Loucy (cell line): Measurements from ENCODE around the gene ZC3HAV1.

Experiments
- H2AFZ ChIP-seq: fragments of 200-600 bp; sonication (generic); 2 replicates; pipeline ENCODE4 v1.6.0; 2016; ENCODE audit warnings: antibody characterized with exemption, mild to moderate bottlenecking, low read length, moderate library complexity
- H3F3A ChIP-seq: fragments of 200-600 bp; 2 replicates; pipeline ENCODE4 v1.6.0; 2016; ENCODE audit warnings: antibody characterized with exemption, low read depth, mild to moderate bottlenecking
- H3K27me3 ChIP-seq: fragments of 200-600 bp; sonication (generic); 2 replicates; pipeline ENCODE4 v1.6.1; 2014; ENCODE audit warnings: low read length, mild to moderate bottlenecking; ENCODE audit not compliant: insufficient read depth, poor library complexity, severe bottlenecking
- H3K36me3 ChIP-seq: fragments of 200-600 bp; sonication (generic); 2 replicates; pipeline ENCODE4 v1.6.1; 2016; ENCODE audit warnings: low read length; ENCODE audit not compliant: insufficient read depth
- H3K4me1 ChIP-seq: fragments of 200-600 bp; sonication (generic); 2 replicates; pipeline ENCODE4 v1.5.1; 2014; ENCODE audit warnings: low read length, mild to moderate bottlenecking; ENCODE audit not compliant: insufficient read depth, poor library complexity, severe bottlenecking
- H3K4me2 ChIP-seq: fragments of 200-600 bp; sonication (generic); 2 replicates; pipeline ENCODE4 v1.6.0; 2014; ENCODE audit warnings: antibody characterized with exemption, low read length, low read depth, mild to moderate bottlenecking; ENCODE audit not compliant: poor library complexity, severe bottlenecking
- H3K4me3 ChIP-seq: fragments of 200-600 bp; sonication (generic); 2 replicates; pipeline ENCODE4 v1.5.1; 2014; ENCODE audit warnings: low read length, mild to moderate bottlenecking, mixed read lengths; ENCODE audit not compliant: poor library complexity, severe bottlenecking
- H3K79me2 ChIP-seq: fragments of 200-600 bp; sonication (generic); 2 replicates; pipeline ENCODE4 v1.6.1; 2014; ENCODE audit warnings: low read length; ENCODE audit not compliant: insufficient read depth
- H3K9ac ChIP-seq: fragments of 200-600 bp; sonication (generic); 2 replicates; pipeline ENCODE4 v1.6.0; 2014; ENCODE audit warnings: mild to moderate bottlenecking, low read depth, low read length, moderate library complexity; ENCODE audit not compliant: poor library complexity, severe bottlenecking
- H3K9me2 ChIP-seq: fragments of 200-600 bp; sonication (generic); replicated peaks from 2 replicates; pipeline ENCODE4 v1.6.1; 2016; ENCODE audit warnings: low read depth, low read length, mixed read lengths
- H3K9me3 ChIP-seq: fragments of 200-600 bp; sonication (generic); 2 replicates; pipeline ENCODE4 v1.6.1; 2014; ENCODE audit warnings: mild to moderate bottlenecking, antibody characterized with exemption, low read length, low read depth; ENCODE audit not compliant: insufficient read depth
- H4K20me1 ChIP-seq: fragments of 200-600 bp; sonication (generic); 2 replicates; pipeline ENCODE4 v1.6.0; 2014; ENCODE audit warnings: antibody characterized with exemption, low read length, mild to moderate bottlenecking; ENCODE audit not compliant: insufficient read depth, poor library complexity, severe bottlenecking
- CTCF ChIP-seq: fragments of 200-600 bp; sonication (generic); conservative IDR thresholded peaks from 2 replicates; pipeline ENCODE4 v1.5.1; 2014; ENCODE audit warnings: mild to moderate bottlenecking, antibody characterized with exemption, low read length
- EZH2phosphoT487 ChIP-seq: fragments of 200-600 bp; IDR thresholded peaks from 2 replicates; pipeline ENCODE4 v1.6.1; 2018; ENCODE audit warnings: antibody characterized with exemption, mild to moderate bottlenecking, moderate library complexity, borderline replicate concordance

ZC3HAV1 gene

DNA sequence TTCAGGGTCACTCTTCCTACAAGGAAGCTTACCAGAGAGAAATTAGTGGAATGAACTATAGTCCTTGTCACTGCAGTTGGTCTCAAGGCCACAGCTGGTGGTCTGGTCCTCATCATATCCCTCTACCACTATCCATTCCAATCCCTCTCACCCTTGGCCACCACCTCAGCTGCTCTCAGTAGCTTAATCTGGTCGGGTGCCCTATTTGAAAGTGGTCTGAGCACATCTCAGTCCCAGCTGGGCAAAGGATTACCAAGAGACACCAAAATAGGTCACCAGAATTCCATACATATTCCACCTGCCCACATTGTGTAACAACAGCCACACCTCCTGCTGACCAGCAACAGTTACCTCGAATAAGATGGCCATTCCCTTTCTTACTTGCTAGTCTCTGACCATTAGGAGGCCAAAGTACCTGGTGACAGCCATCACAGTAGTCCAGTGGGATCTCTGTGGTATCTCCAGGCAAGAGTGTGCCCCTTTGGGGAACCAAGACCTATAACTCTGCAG lies 3.3 kb upstream of the ZC3HAV1 start:
- no peak for TF ChIP-seq EZH2phosphoT487
- TF ChIP-seq CTCF = no peak
- H3K4me1 ChIP-seq = peaks cover 14% of the 10 kb centered on the region
- H3K36me3 ChIP-seq = no peaks in the 10 kb centered on the region
- H3K9ac ChIP-seq = no peak overlapping the region
- H3K9me3 ChIP-seq = no peaks in the 10 kb centered on the region
- H4K20me1 ChIP-seq = peaks cover 16% of the 10 kb centered on the region
- peaks cover 11% of the 10 kb centered on the region for H3K27me3 ChIP-seq
- no peak overlapping the region for H3K4me2 ChIP-seq
- H2AFZ ChIP-seq = no peak overlapping the region; the same call in 1 of the 2 replicates
- H3K4me3 ChIP-seq = no peak overlapping the region
- no peaks in the 10 kb centered on the region for H3F3A ChIP-seq
- no peaks in the 10 kb centered on the region for H3K9me2 ChIP-seq
- peaks cover 24% of the 10 kb centered on the region for H3K79me2 ChIP-seq

GRCh38 chr7:139112316-139112715 lies 2.8 kb upstream of the ZC3HAV1 start:
- Histone ChIP-seq H3K79me2 (peaks cover 29% of the 10 kb centered on the region), H3K4me2 (peak overlapping the region; percentile 63), H3F3A (no peaks in the 10 kb centered on the region), H3K27me3 (peaks cover 11% of the 10 kb centered on the region), H3K9me3 (no peaks in the 10 kb centered on the region), H4K20me1 (peaks cover 21% of the 10 kb centered on the region), H3K36me3 (no peaks in the 10 kb centered on the region), H3K9me2 (no peaks in the 10 kb centered on the region), H3K4me3 (peak overlapping the region; percentile 44), H3K4me1 (peaks cover 14% of the 10 kb centered on the region), H2AFZ (peak overlapping the region; percentile 53), H3K9ac (peak overlapping the region; percentile 42)
- TF ChIP-seq EZH2phosphoT487 (no peak), CTCF (no peak)

DNA sequence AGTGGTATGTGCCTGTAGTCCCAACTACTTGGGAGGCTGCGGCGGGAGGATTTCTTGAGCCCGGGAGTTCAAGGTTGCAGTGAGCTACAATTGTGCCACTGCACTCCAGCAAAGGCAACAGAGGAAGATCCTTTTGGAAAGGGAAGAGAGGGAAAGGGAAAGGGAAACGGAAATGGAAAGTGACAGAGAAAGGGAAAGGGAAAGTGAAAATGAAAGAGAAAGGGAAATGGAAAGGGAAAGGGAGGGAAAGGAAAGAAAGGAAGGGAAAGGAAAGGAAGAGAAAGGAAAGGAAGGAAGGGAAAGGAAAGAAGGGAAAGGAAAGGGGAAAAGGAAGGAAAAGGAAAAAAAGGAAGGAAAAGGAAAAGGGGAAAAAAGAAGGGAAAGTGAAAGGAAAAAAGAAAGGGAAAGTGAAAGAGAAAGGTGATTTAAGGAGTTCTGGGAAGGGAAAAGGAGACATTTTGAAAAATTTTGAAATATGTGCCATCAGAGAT lies 2.3 kb upstream of the ZC3HAV1 start:
- H3K4me3 ChIP-seq = peak overlapping the region; percentile 44
- no peaks in the 10 kb centered on the region for H3K9me2 ChIP-seq
- peak overlapping the region; percentile 63 for H3K4me2 ChIP-seq

More for the DNA sequence above, 2.3 kb upstream of the ZC3HAV1 start:
- peak overlapping the region; percentile 42 for H3K9ac ChIP-seq
- no peaks in the 10 kb centered on the region for H3F3A ChIP-seq
- H3K36me3 ChIP-seq = no peaks in the 10 kb centered on the region
- H3K79me2 ChIP-seq = peaks cover 34% of the 10 kb centered on the region
- H3K4me1 ChIP-seq = peaks cover 17% of the 10 kb centered on the region
- peak overlapping the region; percentile 53 for H2AFZ ChIP-seq
- H4K20me1 ChIP-seq = peaks cover 25% of the 10 kb centered on the region
- TF ChIP-seq EZH2phosphoT487 = no peak
- TF ChIP-seq CTCF = no peak
- no peaks in the 10 kb centered on the region for H3K9me3 ChIP-seq
- peaks cover 11% of the 10 kb centered on the region for H3K27me3 ChIP-seq
